Measurements from ENCODE around the gene NCOA3. TPM values are rescaled to one million over a fixed set of nuclear protein-coding genes. Genes with fewer than 3 reads are reported as not detected.

NCOA3 gene
- total RNA-seq, 1 donor, result 44.5 TPM

- Histone ChIP-seq H3K9me3 (ENCODE audit: low read depth, low read length) (no peaks in the 10 kb centered on the region), H4K20me1 (ENCODE audit: insufficient read depth, low read length) (no peaks in the 10 kb centered on the region)
- peak; percentile 29 for DNase-seq (ENCODE audit: insufficient read length, low spot score, missing footprints)
These were observed 153.9 kb downstream of the NCOA3 start for GRCh38 chr20:47655635-47656034.

GRCh38 chr20:47656318-47656717 is 154.6 kb downstream of the NCOA3 start:
- H4K20me1 ChIP-seq (ENCODE audit: insufficient read depth, low read length), result no peaks in the 10 kb centered on the region
- H3K27ac ChIP-seq (ENCODE audit: low read depth, low read length), result no peak overlapping the region
- no peaks in the 10 kb centered on the region for H3K9me3 ChIP-seq (ENCODE audit: low read depth, low read length)
- TF ChIP-seq, protein P1, sequence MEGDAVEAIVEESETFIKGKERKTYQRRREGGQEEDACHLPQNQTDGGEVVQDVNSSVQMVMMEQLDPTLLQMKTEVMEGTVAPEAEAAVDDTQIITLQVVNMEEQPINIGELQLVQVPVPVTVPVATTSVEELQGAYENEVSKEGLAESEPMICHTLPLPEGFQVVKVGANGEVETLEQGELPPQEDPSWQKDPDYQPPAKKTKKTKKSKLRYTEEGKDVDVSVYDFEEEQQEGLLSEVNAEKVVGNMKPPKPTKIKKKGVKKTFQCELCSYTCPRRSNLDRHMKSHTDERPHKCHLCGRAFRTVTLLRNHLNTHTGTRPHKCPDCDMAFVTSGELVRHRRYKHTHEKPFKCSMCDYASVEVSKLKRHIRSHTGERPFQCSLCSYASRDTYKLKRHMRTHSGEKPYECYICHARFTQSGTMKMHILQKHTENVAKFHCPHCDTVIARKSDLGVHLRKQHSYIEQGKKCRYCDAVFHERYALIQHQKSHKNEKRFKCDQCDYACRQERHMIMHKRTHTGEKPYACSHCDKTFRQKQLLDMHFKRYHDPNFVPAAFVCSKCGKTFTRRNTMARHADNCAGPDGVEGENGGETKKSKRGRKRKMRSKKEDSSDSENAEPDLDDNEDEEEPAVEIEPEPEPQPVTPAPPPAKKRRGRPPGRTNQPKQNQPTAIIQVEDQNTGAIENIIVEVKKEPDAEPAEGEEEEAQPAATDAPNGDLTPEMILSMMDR (IDR thresholded peaks at IDR 0.05; ENCODE audit: extremely low read depth, low read depth, low read length), result no peak
- no peak overlapping the region for H3K4me3 ChIP-seq (ENCODE audit: insufficient read depth, low read length)
- DNase-seq (ENCODE audit: insufficient read length, low spot score, missing footprints), result no peak
- H3K4me1 ChIP-seq (ENCODE audit: insufficient read depth, low read length), result no peaks in the 10 kb centered on the region
- H3K27me3 ChIP-seq (ENCODE audit: insufficient read depth, low read length), result no peaks in the 10 kb centered on the region
- H3K4me2 ChIP-seq (ENCODE audit: insufficient read depth, low read length), result no peak overlapping the region
- H3K36me3 ChIP-seq (ENCODE audit: insufficient read depth, low read length), result peaks cover 27% of the 10 kb centered on the region
- no peaks in the 10 kb centered on the region for H3K79me2 ChIP-seq (ENCODE audit: insufficient read depth, low read length)
- H2AFZ ChIP-seq (ENCODE audit: low read length), result no peak overlapping the region

More at GRCh38 chr20:47655635-47656034, 153.9 kb downstream of the NCOA3 start:
- no peak overlapping the region for H3K4me3 ChIP-seq (ENCODE audit: insufficient read depth, low read length)
- H3K27ac ChIP-seq (ENCODE audit: low read depth, low read length), result no peak overlapping the region
- H3K79me2 ChIP-seq (ENCODE audit: insufficient read depth, low read length), result no peaks in the 10 kb centered on the region
- no peaks in the 10 kb centered on the region for H3K4me1 ChIP-seq (ENCODE audit: insufficient read depth, low read length)
- no peaks in the 10 kb centered on the region for H3K27me3 ChIP-seq (ENCODE audit: insufficient read depth, low read length)
- TF ChIP-seq, protein P1 (IDR thresholded peaks at IDR 0.05; ENCODE audit: extremely low read depth, low read depth, low read length), result no peak
- peaks cover 28% of the 10 kb centered on the region for H3K36me3 ChIP-seq (ENCODE audit: insufficient read depth, low read length)
- H3K4me2 ChIP-seq (ENCODE audit: insufficient read depth, low read length), result no peak overlapping the region
- no peak overlapping the region for H2AFZ ChIP-seq (ENCODE audit: low read length)

- Histone ChIP-seq H3K27ac (ENCODE audit: low read depth, low read length) (no peak overlapping the region), H2AFZ (ENCODE audit: low read length) (no peak overlapping the region), H3K79me2 (ENCODE audit: insufficient read depth, low read length) (no peaks in the 10 kb centered on the region), H3K4me2 (ENCODE audit: insufficient read depth, low read length) (no peak overlapping the region), H3K4me1 (ENCODE audit: insufficient read depth, low read length) (peaks cover 3% of the 10 kb centered on the region), H4K20me1 (ENCODE audit: insufficient read depth, low read length) (no peaks in the 10 kb centered on the region), H3K9me3 (ENCODE audit: low read depth, low read length) (no peaks in the 10 kb centered on the region), H3K27me3 (ENCODE audit: insufficient read depth, low read length) (no peaks in the 10 kb centered on the region), H3K36me3 (ENCODE audit: insufficient read depth, low read length) (peaks cover 5% of the 10 kb centered on the region), H3K4me3 (ENCODE audit: insufficient read depth, low read length) (no peak overlapping the region)
- TF ChIP-seq, protein P1 (IDR thresholded peaks at IDR 0.05; ENCODE audit: extremely low read depth, low read depth, low read length), result no peak
- DNase-seq (ENCODE audit: insufficient read length, low spot score, missing footprints), result peak; percentile 29
These were observed 158.4 kb downstream of the NCOA3 start for GRCh38 chr20:47659904-47660601.

GRCh38 chr20:47660602-47660905 is 158.9 kb downstream of the NCOA3 start:
- H3K4me2 ChIP-seq (ENCODE audit: insufficient read depth, low read length), result no peak overlapping the region
- H3K4me1 ChIP-seq (ENCODE audit: insufficient read depth, low read length), result peaks cover 3% of the 10 kb centered on the region
- no peak overlapping the region for H2AFZ ChIP-seq (ENCODE audit: low read length)
- TF ChIP-seq, protein P1 (IDR thresholded peaks at IDR 0.05; ENCODE audit: extremely low read depth, low read depth, low read length), result no peak
- no peaks in the 10 kb centered on the region for H3K27me3 ChIP-seq (ENCODE audit: insufficient read depth, low read length)
- H3K9me3 ChIP-seq (ENCODE audit: low read depth, low read length), result no peaks in the 10 kb centered on the region
- H3K79me2 ChIP-seq (ENCODE audit: insufficient read depth, low read length), result no peaks in the 10 kb centered on the region
- H3K36me3 ChIP-seq (ENCODE audit: insufficient read depth, low read length), result peaks cover 4% of the 10 kb centered on the region
- H4K20me1 ChIP-seq (ENCODE audit: insufficient read depth, low read length), result peaks cover 2% of the 10 kb centered on the region
- H3K27ac ChIP-seq (ENCODE audit: low read depth, low read length), result no peak overlapping the region
- no peak for DNase-seq (ENCODE audit: insufficient read length, low spot score, missing footprints)
- H3K4me3 ChIP-seq (ENCODE audit: insufficient read depth, low read length), result no peak overlapping the region

All from osteoblast (primary cell).